H1 (cell line): ENCODE results near the gene TEKT5. TPM values are rescaled to one million over a fixed set of nuclear protein-coding genes. Genes with fewer than 3 reads are reported as not detected.

Experiments
- BRCA1 ChIP-seq: IDR thresholded peaks from 2 replicates; pipeline ENCODE4 v1.6.1; 2012; ENCODE audit warnings: low read depth, low read length, improper control_type of control experiment
- POLR2A ChIP-seq, 2 experiments: IDR thresholded peaks; 1 replicate in 1 of 2; 2 replicates in 1 of 2; pipeline ENCODE4 v1.6.1; 2011; ENCODE audit warnings: low read depth in 2 of 2, low read length in 2 of 2, mild to moderate bottlenecking in 2 of 2; ENCODE audit errors: control extremely low read depth in 1 of 2
- RNF2 ChIP-seq: fragments of 200-900, 300-1000 bp; sonication (generic); IDR thresholded peaks from 2 replicates; pipeline ENCODE4 v1.7.1; 2016; ENCODE audit warnings: borderline replicate concordance, low read depth, mild to moderate bottlenecking, antibody characterized with exemption, low read length; ENCODE audit not compliant: poor library complexity, severe bottlenecking; ENCODE audit errors: missing control alignments
- SIN3A ChIP-seq, 2 experiments: IDR thresholded peaks in 1 of 2; conservative IDR thresholded peaks in 1 of 2; 2 replicates each; pipeline ENCODE4 v1.6.1; 2011 to 2012; ENCODE audit warnings: low read length in 2 of 2, improper control_type of control experiment in 1 of 2, low read depth in 1 of 2, mild to moderate bottlenecking in 1 of 2
- TAF1 ChIP-seq: IDR thresholded peaks from 2 replicates; pipeline ENCODE4 v1.6.1; 2011; ENCODE audit warnings: mild to moderate bottlenecking, low read depth, low read length
- polyA plus RNA-seq, 7 experiments: library from polyadenylated mRNA; depleted of rRNA in 3 of 7; stranded (reverse) in 5 of 7; unstranded in 2 of 7; fragments of >200 nt in 5 of 7; fragments of 200-250 nt in 2 of 7; gene quantifications; 1 replicate in 5 of 7; 2 replicates in 1 of 7; 4 replicates in 1 of 7; pipeline versions ENCODE4 v1.2.1 to v1.2.3, GENCODE V29; 2011 to 2013; ENCODE audit warnings: missing spikeins in 2 of 7, mixed read lengths in 2 of 7
- total RNA-seq: library from RNA; stranded (reverse); fragmentation: NEBNext Ultra II Directional; extraction: Animal tissue kit (Norgen Biotek cat#: 25700); gene quantifications from 2 replicates; pipeline ENCODE4 v1.2.1, GENCODE V29; 2021
- TF ChIP-seq, protein P1 (sequence below): fragments of 300-600 bp; sonication (generic); IDR thresholded peaks from 2 replicates; pipeline ENCODE4 v1.7.1; 2012; ENCODE audit warnings: low read length, moderate library complexity, mild to moderate bottlenecking, inconsistent platforms; ENCODE audit not compliant: insufficient replicate concordance
- TF ChIP-seq, protein P2 (sequence below): IDR thresholded peaks from 2 replicates; pipeline ENCODE4 v1.6.1; 2011; ENCODE audit warnings: low read length, improper control_type of control experiment

The TEKT5 gene
- total and polyA plus RNA-seq, 2 of the 8 experiments (the other 6 are each of a cell fraction or from before 2014, with no cell fraction given) = 0.95 TPM; not detected in 1

DNA sequence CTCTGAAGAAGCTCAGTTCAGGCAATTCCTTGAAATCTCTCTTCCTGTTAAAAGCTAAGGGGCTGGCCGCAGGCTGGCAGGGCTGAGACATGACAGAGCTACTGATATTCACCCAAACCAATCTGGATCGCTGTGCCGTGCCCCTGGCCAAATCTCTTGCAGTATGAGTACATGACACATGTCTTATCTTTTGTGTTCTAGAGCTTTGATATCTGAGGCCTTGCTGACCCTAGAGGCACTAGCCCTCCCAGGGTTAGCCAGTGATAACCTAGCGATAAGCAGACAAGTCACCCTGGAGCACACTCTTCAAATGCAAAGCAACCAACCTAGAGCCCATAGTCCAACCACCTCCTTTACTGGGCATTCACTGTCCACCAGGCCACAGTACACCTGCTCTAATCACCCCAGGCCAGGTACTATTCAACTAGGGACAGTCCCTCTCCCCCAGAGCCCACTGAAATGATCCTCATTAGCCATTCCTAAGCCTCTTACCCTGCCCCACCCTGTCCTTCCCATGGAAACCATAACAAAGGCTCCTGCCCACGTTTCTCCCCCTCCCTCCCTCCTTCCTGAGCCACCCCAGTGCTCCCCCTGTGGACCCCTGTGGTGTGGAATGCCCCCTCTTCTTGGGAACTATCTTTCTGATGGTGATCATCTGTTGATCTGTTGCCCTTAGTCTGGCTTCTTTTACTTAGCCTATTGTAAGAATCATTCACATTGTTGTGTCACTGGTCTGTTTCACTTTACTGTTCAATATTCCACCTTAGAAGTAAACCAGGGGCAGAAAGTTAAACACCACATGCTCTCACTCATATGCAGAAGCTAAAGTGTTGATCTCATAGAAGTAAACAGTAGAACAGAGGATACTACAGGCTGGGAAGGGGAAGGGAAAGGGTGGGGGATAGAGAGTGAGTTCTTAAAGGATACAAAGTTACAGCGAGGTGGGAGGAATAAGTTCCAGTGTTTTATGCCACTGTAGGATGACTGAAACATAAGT, 52.5 kb downstream of the TEKT5 start (continued):
- TF ChIP-seq, protein P1, sequence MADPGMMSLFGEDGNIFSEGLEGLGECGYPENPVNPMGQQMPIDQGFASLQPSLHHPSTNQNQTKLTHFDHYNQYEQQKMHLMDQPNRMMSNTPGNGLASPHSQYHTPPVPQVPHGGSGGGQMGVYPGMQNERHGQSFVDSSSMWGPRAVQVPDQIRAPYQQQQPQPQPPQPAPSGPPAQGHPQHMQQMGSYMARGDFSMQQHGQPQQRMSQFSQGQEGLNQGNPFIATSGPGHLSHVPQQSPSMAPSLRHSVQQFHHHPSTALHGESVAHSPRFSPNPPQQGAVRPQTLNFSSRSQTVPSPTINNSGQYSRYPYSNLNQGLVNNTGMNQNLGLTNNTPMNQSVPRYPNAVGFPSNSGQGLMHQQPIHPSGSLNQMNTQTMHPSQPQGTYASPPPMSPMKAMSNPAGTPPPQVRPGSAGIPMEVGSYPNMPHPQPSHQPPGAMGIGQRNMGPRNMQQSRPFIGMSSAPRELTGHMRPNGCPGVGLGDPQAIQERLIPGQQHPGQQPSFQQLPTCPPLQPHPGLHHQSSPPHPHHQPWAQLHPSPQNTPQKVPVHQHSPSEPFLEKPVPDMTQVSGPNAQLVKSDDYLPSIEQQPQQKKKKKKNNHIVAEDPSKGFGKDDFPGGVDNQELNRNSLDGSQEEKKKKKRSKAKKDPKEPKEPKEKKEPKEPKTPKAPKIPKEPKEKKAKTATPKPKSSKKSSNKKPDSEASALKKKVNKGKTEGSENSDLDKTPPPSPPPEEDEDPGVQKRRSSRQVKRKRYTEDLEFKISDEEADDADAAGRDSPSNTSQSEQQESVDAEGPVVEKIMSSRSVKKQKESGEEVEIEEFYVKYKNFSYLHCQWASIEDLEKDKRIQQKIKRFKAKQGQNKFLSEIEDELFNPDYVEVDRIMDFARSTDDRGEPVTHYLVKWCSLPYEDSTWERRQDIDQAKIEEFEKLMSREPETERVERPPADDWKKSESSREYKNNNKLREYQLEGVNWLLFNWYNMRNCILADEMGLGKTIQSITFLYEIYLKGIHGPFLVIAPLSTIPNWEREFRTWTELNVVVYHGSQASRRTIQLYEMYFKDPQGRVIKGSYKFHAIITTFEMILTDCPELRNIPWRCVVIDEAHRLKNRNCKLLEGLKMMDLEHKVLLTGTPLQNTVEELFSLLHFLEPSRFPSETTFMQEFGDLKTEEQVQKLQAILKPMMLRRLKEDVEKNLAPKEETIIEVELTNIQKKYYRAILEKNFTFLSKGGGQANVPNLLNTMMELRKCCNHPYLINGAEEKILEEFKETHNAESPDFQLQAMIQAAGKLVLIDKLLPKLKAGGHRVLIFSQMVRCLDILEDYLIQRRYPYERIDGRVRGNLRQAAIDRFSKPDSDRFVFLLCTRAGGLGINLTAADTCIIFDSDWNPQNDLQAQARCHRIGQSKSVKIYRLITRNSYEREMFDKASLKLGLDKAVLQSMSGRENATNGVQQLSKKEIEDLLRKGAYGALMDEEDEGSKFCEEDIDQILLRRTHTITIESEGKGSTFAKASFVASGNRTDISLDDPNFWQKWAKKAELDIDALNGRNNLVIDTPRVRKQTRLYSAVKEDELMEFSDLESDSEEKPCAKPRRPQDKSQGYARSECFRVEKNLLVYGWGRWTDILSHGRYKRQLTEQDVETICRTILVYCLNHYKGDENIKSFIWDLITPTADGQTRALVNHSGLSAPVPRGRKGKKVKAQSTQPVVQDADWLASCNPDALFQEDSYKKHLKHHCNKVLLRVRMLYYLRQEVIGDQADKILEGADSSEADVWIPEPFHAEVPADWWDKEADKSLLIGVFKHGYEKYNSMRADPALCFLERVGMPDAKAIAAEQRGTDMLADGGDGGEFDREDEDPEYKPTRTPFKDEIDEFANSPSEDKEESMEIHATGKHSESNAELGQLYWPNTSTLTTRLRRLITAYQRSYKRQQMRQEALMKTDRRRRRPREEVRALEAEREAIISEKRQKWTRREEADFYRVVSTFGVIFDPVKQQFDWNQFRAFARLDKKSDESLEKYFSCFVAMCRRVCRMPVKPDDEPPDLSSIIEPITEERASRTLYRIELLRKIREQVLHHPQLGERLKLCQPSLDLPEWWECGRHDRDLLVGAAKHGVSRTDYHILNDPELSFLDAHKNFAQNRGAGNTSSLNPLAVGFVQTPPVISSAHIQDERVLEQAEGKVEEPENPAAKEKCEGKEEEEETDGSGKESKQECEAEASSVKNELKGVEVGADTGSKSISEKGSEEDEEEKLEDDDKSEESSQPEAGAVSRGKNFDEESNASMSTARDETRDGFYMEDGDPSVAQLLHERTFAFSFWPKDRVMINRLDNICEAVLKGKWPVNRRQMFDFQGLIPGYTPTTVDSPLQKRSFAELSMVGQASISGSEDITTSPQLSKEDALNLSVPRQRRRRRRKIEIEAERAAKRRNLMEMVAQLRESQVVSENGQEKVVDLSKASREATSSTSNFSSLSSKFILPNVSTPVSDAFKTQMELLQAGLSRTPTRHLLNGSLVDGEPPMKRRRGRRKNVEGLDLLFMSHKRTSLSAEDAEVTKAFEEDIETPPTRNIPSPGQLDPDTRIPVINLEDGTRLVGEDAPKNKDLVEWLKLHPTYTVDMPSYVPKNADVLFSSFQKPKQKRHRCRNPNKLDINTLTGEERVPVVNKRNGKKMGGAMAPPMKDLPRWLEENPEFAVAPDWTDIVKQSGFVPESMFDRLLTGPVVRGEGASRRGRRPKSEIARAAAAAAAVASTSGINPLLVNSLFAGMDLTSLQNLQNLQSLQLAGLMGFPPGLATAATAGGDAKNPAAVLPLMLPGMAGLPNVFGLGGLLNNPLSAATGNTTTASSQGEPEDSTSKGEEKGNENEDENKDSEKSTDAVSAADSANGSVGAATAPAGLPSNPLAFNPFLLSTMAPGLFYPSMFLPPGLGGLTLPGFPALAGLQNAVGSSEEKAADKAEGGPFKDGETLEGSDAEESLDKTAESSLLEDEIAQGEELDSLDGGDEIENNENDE = no peak
- no peak for TF ChIP-seq BRCA1
- TF ChIP-seq TAF1 = no peak
- no peak for TF ChIP-seq SIN3A (conservative IDR thresholded peaks at IDR 0.05 in 1 of 2, IDR thresholded peaks at IDR 0.05 in 1 of 2; ENCODE audit: low read depth in 1 of 2, low read length in 2 of 2)
- TF ChIP-seq, protein P2, sequence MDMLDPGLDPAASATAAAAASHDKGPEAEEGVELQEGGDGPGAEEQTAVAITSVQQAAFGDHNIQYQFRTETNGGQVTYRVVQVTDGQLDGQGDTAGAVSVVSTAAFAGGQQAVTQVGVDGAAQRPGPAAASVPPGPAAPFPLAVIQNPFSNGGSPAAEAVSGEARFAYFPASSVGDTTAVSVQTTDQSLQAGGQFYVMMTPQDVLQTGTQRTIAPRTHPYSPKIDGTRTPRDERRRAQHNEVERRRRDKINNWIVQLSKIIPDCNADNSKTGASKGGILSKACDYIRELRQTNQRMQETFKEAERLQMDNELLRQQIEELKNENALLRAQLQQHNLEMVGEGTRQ = no peak
- TF ChIP-seq POLR2A (IDR thresholded peaks at IDR 0.05; ENCODE audit: control extremely low read depth in 1 of 2, low read depth in 2 of 2, low read length in 2 of 2) = no peak
- TF ChIP-seq RNF2 = no peak
